ENCODE data around the gene KIAA2012.

KIAA2012 gene

DNA sequence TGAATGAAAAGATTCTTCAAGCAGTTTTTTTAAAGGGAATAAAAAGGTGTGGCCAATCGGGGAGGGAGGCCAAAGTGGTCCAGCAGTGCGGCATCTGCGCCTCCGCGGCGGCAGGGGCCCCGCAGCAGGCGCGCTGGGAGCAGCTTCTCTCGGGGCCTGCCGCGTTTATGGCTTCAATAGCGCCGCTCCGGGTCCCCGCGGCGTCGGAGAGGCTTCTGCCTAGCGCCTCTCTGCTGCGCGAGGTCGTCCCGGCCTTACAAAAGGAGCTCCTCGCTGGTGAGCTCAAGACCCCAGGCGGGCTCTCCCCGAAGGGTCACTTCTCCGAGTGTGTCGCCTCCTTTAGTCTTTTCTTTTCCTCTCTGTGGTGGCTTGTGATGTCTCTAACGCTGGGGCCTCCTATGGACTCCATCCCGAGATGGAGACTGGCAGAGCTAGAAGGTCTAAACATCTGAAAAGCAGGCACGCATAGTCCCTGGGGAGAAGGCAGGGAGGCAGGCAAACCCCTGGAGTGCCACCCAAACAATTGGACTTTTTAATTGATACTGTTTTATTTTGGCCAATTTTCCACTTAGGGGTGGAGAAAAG is 98.3 kb downstream of the KIAA2012 start:
- no peak for DNase-seq (ENCODE audit: low read depth)
- H3K4me3 ChIP-seq (ENCODE audit: low read length): no peak overlapping the region
- TF ChIP-seq, protein P1, sequence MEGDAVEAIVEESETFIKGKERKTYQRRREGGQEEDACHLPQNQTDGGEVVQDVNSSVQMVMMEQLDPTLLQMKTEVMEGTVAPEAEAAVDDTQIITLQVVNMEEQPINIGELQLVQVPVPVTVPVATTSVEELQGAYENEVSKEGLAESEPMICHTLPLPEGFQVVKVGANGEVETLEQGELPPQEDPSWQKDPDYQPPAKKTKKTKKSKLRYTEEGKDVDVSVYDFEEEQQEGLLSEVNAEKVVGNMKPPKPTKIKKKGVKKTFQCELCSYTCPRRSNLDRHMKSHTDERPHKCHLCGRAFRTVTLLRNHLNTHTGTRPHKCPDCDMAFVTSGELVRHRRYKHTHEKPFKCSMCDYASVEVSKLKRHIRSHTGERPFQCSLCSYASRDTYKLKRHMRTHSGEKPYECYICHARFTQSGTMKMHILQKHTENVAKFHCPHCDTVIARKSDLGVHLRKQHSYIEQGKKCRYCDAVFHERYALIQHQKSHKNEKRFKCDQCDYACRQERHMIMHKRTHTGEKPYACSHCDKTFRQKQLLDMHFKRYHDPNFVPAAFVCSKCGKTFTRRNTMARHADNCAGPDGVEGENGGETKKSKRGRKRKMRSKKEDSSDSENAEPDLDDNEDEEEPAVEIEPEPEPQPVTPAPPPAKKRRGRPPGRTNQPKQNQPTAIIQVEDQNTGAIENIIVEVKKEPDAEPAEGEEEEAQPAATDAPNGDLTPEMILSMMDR (IDR thresholded peaks at IDR 0.05; ENCODE audit: insufficient read depth, low read depth, low read length, missing control alignments): no peak

DNA sequence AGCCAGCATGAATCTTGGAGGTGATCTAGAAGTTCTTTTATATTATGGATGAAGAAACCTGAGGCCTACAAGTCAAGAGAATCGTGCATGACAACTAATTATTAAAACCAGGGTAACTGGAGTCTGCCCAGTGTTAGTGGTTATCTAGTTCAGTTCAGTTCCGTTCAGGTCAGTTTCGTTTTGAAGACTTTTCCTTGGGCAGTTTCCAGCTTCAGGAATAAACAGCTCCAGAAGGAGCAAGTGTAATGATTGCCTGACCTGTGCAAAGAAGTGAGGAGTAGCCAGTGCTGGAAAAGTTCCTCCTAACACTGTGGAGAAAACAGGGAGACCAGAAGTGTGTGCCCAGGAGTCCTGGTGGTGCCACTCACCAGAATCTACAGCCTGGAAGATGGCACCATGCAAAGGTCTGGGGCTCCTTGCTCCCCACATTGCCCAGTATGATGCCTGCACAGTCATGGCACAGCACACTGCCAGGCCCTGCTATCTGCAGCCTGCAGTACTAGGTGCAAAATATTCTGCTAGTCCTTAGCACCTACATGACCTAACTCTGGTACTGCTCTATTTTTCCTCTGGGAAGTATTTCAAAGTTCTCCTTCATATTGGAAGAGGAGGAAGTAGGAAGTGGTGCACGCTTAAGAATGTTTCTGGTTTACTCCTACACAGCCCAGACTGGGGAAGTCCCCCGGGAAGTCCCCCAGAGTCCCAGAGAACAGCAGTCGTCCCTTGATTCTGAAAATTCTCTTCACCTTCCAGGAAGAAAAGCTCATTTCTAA is 99.6 kb downstream of the KIAA2012 start:
- TF ChIP-seq, protein P1 (IDR thresholded peaks at IDR 0.05; ENCODE audit: insufficient read depth, low read depth, low read length, missing control alignments): no peak
- no peak overlapping the region for H3K4me3 ChIP-seq (ENCODE audit: low read length)
- no peak for DNase-seq (ENCODE audit: low read depth)

DNA sequence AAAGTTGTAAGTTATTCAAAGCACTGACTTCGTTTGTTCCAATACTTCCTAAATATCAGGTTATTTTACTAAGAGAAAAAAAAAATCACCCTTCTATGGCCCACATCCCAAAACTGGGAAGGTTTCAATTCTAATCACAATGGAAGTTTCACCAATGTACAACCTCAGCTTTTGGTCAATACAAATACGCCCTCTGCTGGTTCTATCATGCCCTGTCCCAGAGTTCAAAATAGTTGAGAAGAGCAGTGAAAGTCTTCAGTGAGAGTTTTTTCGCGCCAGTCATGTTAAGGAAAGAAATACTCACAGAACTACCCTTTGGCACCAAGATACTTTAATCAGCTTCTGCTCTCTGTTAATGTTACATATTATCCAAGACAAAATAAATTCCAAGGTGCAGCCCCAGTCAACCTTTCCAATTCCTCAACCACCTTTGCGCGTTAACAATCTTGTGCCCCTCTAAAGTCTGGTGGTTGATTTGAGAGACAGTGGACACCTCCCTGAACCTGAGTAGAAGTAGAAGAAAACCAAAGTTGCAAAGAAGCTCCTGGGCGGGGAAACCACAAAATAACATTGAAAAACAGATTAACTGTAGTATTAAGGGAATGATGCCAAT is 105.4 kb downstream of the KIAA2012 start:
- peak; percentile 65 for DNase-seq (ENCODE audit: low read depth)
- H3K4me3 ChIP-seq (ENCODE audit: low read length): no peak overlapping the region
- TF ChIP-seq, protein P1 (IDR thresholded peaks at IDR 0.05; ENCODE audit: insufficient read depth, low read depth, low read length, missing control alignments): peak; percentile 86

DNA sequence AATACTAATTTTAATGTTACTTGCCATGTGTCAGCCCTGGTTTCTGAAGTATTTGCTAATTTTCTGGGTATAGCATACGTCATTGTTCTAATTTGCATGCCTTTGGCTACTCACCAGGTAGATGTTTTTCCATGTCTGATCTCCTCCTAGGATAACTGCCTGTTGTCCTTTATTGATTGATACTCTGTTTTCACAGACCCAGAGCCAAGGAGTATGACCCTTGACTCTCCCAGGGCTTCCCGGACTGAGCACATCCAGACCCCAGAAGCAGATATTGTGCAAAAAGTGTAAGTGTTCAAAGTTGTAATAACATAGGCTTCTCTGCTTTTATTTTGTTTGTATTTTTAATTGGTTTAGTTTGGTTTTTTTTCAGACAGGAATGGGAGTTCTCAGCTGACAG is 111.5 kb downstream of the KIAA2012 start:
- H3K4me3 ChIP-seq (ENCODE audit: low read length): no peak overlapping the region
- no peak for DNase-seq (ENCODE audit: low read depth)
- TF ChIP-seq, protein P1 (IDR thresholded peaks at IDR 0.05; ENCODE audit: insufficient read depth, low read depth, low read length, missing control alignments): no peak

DNA sequence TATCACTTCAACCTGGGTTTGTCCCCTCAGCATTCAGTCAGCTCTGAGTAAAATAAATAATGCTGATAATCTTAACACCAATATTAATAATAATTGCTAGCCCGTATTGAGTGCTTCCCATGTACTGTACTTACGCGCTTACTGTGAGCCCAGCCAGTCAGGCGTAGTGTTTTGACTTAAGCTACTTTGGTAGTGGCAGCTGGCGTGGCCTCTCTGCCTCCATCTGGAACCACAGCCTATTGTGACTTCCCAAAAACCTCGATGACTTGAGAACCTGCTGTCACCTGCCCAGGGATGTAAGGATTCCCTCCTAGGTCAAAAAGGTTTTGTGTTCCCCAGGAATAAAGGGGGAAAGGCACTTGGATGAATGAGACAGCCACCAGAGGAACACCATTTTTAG is 112.1 kb downstream of the KIAA2012 start:
- TF ChIP-seq, protein P1 (IDR thresholded peaks at IDR 0.05; ENCODE audit: insufficient read depth, low read depth, low read length, missing control alignments): no peak
- DNase-seq (ENCODE audit: low read depth): no peak
- H3K4me3 ChIP-seq (ENCODE audit: low read length): no peak overlapping the region

DNA sequence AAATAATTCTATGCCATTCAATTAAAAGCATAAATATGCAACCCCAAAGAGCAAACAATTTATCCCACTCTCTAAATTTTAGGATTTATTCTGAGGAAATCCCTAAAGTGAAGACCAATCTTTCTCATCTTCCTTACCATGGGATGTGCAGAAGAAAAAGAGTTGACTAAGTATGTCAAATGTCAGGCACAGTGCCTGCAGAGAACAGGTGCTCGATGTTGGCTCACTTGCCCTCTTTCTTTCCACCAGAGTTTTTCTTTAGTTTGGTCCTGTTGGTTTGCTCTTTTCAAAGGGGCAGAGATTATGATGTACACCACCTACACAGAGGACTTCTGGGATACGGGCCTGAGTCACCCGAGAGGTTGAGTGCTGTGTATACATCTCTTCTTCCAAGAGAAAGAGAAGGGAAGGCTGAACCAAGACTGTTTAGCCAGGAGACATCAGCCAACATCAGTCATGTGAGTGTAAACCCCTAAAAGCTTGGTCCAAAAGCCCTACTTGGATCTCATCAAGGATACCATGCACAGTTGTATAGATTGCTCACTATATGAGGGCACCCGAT is 113.7 kb downstream of the KIAA2012 start:
- H3K4me3 ChIP-seq (ENCODE audit: low read length): no peak overlapping the region
- DNase-seq (ENCODE audit: low read depth): no peak
- TF ChIP-seq, protein P1 (IDR thresholded peaks at IDR 0.05; ENCODE audit: insufficient read depth, low read depth, low read length, missing control alignments): no peak
